HepG2 (cell line): Measurements from ENCODE around the gene CYB5A. TPM values are rescaled to one million over a fixed set of nuclear protein-coding genes. Genes with fewer than 3 reads are reported as not detected.
A peak's percentile ranks its signal among the peaks of the same experiment; 100 is the strongest.

ENCODE experiments used
- AGO2 ChIP-seq: fragments of 200-400 bp; formaldehyde crosslinking; optimal IDR thresholded peaks from 2 replicates; pipeline ENCODE3; 2017; ENCODE audit warnings: mild to moderate bottlenecking, low read depth, low read length, moderate library complexity
- ARID2 ChIP-seq: sonication (generic); formaldehyde crosslinking; IDR thresholded peaks from 2 replicates; pipeline ENCODE4 v1.8.1; 2022; ENCODE audit warnings: mild to moderate bottlenecking, missing genetic modification reagents, borderline replicate concordance
- ATF7-NPFF ChIP-seq: sonication (generic); formaldehyde crosslinking; IDR thresholded peaks from 2 replicates; pipeline ENCODE4 v1.8.1; 2023; ENCODE audit warnings: mild to moderate bottlenecking, low read depth, missing genetic modification reagents, moderate library complexity
- FOXA3 ChIP-seq: IDR thresholded peaks from 2 replicates; pipeline ENCODE4 v1.6.1; 2016; ENCODE audit warnings: missing genetic modification reagents, missing compliant biosample characterization
- PHF20 ChIP-seq: sonication (generic); formaldehyde crosslinking; IDR thresholded peaks from 2 replicates; pipeline ENCODE4 v1.5.0; 2020; ENCODE audit warnings: mild to moderate bottlenecking, missing genetic modification reagents
- RFX3 ChIP-seq: IDR thresholded peaks from 2 replicates; pipeline ENCODE4 v1.6.1; 2016; ENCODE audit warnings: missing biosample characterization, missing genetic modification reagents
- RORA ChIP-seq: sonication (generic); formaldehyde crosslinking; IDR thresholded peaks from 2 replicates; pipeline ENCODE4 v1.5.0; 2020; ENCODE audit warnings: mild to moderate bottlenecking, missing genetic modification reagents, moderate library complexity
- SMC3 ChIP-seq: IDR thresholded peaks from 2 replicates; pipeline ENCODE4 v1.6.1; 2011; ENCODE audit warnings: low read length, improper control_type of control experiment
- SUZ12 ChIP-seq: fragments of 150-350 bp; IDR thresholded peaks from 2 replicates; pipeline ENCODE4 v1.6.1; 2014; ENCODE audit warnings: low read depth, low read length
- SYNCRIP ChIP-seq: fragments of 200-400 bp; formaldehyde crosslinking; IDR thresholded peaks from 2 replicates; pipeline ENCODE4 v1.6.1; 2018; ENCODE audit warnings: mild to moderate bottlenecking, low read depth, low read length; ENCODE audit not compliant: insufficient read depth
- ZFP36 ChIP-seq: fragments of 150-350 bp; IDR thresholded peaks from 2 replicates; pipeline ENCODE4 v1.6.1; 2018; ENCODE audit warnings: borderline replicate concordance, low read length, low read depth; ENCODE audit not compliant: partially characterized antibody
- ZNF253 ChIP-seq: sonication (generic); formaldehyde crosslinking; IDR thresholded peaks from 2 replicates; pipeline ENCODE4 v1.8.0; 2022; ENCODE audit warnings: mild to moderate bottlenecking, missing genetic modification reagents, borderline replicate concordance
- ZNF496 ChIP-seq: sonication (generic); formaldehyde crosslinking; IDR thresholded peaks from 2 replicates; pipeline ENCODE4 v1.8.1; 2023; ENCODE audit warnings: mild to moderate bottlenecking, moderate library complexity, missing genetic modification reagents; ENCODE audit not compliant: insufficient replicate concordance
- ZNF563 ChIP-seq: sonication (generic); formaldehyde crosslinking; IDR thresholded peaks from 2 replicates; pipeline ENCODE4 v1.8.0; 2022; ENCODE audit warnings: mild to moderate bottlenecking, moderate library complexity, missing genetic modification reagents
- polyA plus RNA-seq, 8 experiments: library from polyadenylated mRNA; depleted of rRNA in 3 of 8; stranded (reverse) in 7 of 8; unstranded in 1 of 8; fragments of >200 nt; fragmentation: Illumina TruSeq in 4 of 8; extraction: Trizol in 4 of 8; gene quantifications; 2 replicates each; pipeline versions ENCODE4 v1.2.1 to v1.2.3, GENCODE V29; 2011 to 2016; ENCODE audit warnings: low read depth in 4 of 8, missing spikeins in 1 of 8, mixed read lengths in 1 of 8; ENCODE audit not compliant: insufficient read depth in 1 of 8
- total RNA-seq, 5 experiments: library from RNA; depleted of rRNA; stranded (reverse); fragments of >200 nt; fragmentation: Illumina TruSeq; extraction: Trizol; gene quantifications; 2 replicates each; pipeline ENCODE4 v1.2.3, GENCODE V29; 2016; ENCODE audit warnings: low read depth in 1 of 5
- TF ChIP-seq, protein P1 (sequence below): IDR thresholded peaks from 2 replicates; pipeline ENCODE4 v1.6.1; 2016; ENCODE audit warnings: missing compliant biosample characterization, missing genetic modification reagents, borderline replicate concordance
- TF ChIP-seq, protein P2 (sequence below): sonication (generic); formaldehyde crosslinking; IDR thresholded peaks from 2 replicates; pipeline ENCODE4 v1.9.0; 2022; ENCODE audit warnings: missing genetic modification reagents, mild to moderate bottlenecking, borderline replicate concordance
- TF ChIP-seq, protein P3 (sequence below): IDR thresholded peaks from 2 replicates; pipeline ENCODE4 v1.6.1; 2016; ENCODE audit warnings: missing genetic modification reagents, missing compliant biosample characterization
- TF ChIP-seq, protein P4 (sequence below): sonication (generic); formaldehyde crosslinking; IDR thresholded peaks from 2 replicates; pipeline ENCODE4 v1.9.0; 2021; ENCODE audit warnings: missing genetic modification reagents, mild to moderate bottlenecking, borderline replicate concordance
- TF ChIP-seq, protein P5 (sequence below): sonication (generic); formaldehyde crosslinking; IDR thresholded peaks from 2 replicates; pipeline ENCODE4 v1.5.1; 2020; ENCODE audit warnings: mild to moderate bottlenecking, missing genetic modification reagents, borderline replicate concordance

The CYB5A gene
- total and polyA plus RNA-seq, 2 of the 13 experiments (the other 11 are each of a cell fraction or from before 2014, with no cell fraction given), result 215 to 356 TPM

DNA sequence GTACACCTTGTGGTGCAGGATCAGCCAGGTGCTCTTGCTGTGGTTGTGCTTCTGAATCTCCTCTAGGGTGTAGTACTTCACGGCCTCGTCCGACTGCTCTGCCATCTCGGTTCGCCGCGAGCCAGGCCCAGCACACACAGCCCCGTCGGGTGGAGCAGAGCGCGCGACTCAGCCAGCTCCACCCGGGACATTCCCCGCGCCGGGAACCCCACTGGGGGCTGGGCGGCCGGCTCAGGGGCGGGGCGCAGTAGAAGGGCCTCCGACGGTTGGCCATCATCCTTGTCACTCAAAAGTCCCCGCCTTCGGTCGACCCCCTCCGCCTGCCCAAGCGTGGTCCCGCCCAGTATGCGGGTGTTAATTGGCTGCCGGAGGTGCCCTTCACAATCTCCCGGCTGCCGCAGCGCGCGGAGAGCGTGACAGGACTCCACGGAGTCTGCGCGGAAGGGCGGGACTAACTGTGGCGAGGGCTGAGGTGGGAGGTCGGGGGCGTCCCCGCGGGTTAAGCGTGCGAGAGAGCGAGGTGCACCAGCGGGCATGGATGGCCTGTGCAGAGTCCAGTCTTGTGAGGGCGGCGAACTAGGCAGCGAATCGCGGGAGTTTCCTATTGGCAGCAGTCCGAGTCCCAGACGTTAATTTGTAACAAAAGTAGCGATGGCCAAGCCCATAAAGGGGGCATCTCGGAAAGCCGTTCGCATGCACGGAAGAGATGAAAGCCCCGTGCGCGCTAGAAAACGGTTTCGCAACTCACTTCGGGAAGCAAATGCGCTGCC lies at the start of gene CYB5A (continued):
- TF ChIP-seq, protein P1, sequence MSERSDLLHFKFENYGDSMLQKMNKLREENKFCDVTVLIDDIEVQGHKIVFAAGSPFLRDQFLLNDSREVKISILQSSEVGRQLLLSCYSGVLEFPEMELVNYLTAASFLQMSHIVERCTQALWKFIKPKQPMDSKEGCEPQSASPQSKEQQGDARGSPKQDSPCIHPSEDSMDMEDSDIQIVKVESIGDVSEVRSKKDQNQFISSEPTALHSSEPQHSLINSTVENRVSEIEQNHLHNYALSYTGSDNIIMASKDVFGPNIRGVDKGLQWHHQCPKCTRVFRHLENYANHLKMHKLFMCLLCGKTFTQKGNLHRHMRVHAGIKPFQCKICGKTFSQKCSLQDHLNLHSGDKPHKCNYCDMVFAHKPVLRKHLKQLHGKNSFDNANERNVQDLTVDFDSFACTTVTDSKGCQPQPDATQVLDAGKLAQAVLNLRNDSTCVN, result peak; percentile 38; the same call in 1 of the 2 replicates
- TF ChIP-seq ZNF253 (CRISPR knock-in tag) (no peak), PHF20 (CRISPR knock-in tag) (peak; percentile 39), SYNCRIP (no peak), RFX3 (CRISPR knock-in tag) (no peak), ARID2 (CRISPR knock-in tag) (no peak), ZNF496 (no peak), RORA (CRISPR knock-in tag) (no peak), ATF7-NPFF (CRISPR knock-in tag) (0 out of 2 replicates have a peak, but pooled peaks have one; percentile 29), ZFP36 (no peak), FOXA3 (CRISPR knock-in tag) (peak; percentile 69), SUZ12 (no peak), SMC3 (no peak), AGO2 (peak; percentile 1), ZNF563 (no peak)
- TF ChIP-seq, protein P2, sequence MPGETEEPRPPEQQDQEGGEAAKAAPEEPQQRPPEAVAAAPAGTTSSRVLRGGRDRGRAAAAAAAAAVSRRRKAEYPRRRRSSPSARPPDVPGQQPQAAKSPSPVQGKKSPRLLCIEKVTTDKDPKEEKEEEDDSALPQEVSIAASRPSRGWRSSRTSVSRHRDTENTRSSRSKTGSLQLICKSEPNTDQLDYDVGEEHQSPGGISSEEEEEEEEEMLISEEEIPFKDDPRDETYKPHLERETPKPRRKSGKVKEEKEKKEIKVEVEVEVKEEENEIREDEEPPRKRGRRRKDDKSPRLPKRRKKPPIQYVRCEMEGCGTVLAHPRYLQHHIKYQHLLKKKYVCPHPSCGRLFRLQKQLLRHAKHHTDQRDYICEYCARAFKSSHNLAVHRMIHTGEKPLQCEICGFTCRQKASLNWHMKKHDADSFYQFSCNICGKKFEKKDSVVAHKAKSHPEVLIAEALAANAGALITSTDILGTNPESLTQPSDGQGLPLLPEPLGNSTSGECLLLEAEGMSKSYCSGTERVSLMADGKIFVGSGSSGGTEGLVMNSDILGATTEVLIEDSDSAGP (CRISPR knock-in tag), result peak; percentile 72
- TF ChIP-seq, protein P3, sequence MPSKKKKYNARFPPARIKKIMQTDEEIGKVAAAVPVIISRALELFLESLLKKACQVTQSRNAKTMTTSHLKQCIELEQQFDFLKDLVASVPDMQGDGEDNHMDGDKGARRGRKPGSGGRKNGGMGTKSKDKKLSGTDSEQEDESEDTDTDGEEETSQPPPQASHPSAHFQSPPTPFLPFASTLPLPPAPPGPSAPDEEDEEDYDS (CRISPR knock-in tag), result peak; percentile 93
- TF ChIP-seq, protein P4, sequence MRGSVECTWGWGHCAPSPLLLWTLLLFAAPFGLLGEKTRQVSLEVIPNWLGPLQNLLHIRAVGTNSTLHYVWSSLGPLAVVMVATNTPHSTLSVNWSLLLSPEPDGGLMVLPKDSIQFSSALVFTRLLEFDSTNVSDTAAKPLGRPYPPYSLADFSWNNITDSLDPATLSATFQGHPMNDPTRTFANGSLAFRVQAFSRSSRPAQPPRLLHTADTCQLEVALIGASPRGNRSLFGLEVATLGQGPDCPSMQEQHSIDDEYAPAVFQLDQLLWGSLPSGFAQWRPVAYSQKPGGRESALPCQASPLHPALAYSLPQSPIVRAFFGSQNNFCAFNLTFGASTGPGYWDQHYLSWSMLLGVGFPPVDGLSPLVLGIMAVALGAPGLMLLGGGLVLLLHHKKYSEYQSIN, result no peak
- TF ChIP-seq, protein P5, sequence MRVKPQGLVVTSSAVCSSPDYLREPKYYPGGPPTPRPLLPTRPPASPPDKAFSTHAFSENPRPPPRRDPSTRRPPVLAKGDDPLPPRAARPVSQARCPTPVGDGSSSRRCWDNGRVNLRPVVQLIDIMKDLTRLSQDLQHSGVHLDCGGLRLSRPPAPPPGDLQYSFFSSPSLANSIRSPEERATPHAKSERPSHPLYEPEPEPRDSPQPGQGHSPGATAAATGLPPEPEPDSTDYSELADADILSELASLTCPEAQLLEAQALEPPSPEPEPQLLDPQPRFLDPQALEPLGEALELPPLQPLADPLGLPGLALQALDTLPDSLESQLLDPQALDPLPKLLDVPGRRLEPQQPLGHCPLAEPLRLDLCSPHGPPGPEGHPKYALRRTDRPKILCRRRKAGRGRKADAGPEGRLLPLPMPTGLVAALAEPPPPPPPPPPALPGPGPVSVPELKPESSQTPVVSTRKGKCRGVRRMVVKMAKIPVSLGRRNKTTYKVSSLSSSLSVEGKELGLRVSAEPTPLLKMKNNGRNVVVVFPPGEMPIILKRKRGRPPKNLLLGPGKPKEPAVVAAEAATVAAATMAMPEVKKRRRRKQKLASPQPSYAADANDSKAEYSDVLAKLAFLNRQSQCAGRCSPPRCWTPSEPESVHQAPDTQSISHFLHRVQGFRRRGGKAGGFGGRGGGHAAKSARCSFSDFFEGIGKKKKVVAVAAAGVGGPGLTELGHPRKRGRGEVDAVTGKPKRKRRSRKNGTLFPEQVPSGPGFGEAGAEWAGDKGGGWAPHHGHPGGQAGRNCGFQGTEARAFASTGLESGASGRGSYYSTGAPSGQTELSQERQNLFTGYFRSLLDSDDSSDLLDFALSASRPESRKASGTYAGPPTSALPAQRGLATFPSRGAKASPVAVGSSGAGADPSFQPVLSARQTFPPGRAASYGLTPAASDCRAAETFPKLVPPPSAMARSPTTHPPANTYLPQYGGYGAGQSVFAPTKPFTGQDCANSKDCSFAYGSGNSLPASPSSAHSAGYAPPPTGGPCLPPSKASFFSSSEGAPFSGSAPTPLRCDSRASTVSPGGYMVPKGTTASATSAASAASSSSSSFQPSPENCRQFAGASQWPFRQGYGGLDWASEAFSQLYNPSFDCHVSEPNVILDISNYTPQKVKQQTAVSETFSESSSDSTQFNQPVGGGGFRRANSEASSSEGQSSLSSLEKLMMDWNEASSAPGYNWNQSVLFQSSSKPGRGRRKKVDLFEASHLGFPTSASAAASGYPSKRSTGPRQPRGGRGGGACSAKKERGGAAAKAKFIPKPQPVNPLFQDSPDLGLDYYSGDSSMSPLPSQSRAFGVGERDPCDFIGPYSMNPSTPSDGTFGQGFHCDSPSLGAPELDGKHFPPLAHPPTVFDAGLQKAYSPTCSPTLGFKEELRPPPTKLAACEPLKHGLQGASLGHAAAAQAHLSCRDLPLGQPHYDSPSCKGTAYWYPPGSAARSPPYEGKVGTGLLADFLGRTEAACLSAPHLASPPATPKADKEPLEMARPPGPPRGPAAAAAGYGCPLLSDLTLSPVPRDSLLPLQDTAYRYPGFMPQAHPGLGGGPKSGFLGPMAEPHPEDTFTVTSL (CRISPR knock-in tag), result peak; percentile 64; the same call in 1 of the 2 replicates
